IPS-NIHi7 (cell line): ENCODE results near the gene POU3F1.
A peak's percentile ranks its signal among the peaks of the same experiment; 100 is the strongest.

ENCODE experiments used
- DNase-seq: peaks from one replicate; pipeline ENCODE4 v3.0.0; 2012; ENCODE audit warnings: mixed read lengths; ENCODE audit errors: extremely low spot score

POU3F1 gene

GRCh38 chr1:38073534-38074301, 27.1 kb upstream of the POU3F1 start:
- no peak for DNase-seq

- DNase-seq: no peak
These were observed 26.3 kb upstream of the POU3F1 start for GRCh38 chr1:38072858-38073257.

- DNase-seq: peak; percentile 76
These were observed 25.0 kb upstream of the POU3F1 start for GRCh38 chr1:38071312-38072256.

GRCh38 chr1:38068980-38069340, 22.4 kb upstream of the POU3F1 start:
- no peak for DNase-seq

GRCh38 chr1:38068220-38068979, 21.8 kb upstream of the POU3F1 start:
- no peak for DNase-seq

GRCh38 chr1:38064197-38064903, 17.8 kb upstream of the POU3F1 start:
- DNase-seq: peak; percentile 54

GRCh38 chr1:38063616-38064015, 17.0 kb upstream of the POU3F1 start:
- DNase-seq: peak; percentile 54

- no peak for DNase-seq
These were observed 16.0 kb upstream of the POU3F1 start for GRCh38 chr1:38062361-38063288.

GRCh38 chr1:38061883-38062328, 15.3 kb upstream of the POU3F1 start:
- DNase-seq: no peak

- no peak for DNase-seq
These were observed 14.7 kb upstream of the POU3F1 start for GRCh38 chr1:38061290-38061689.

- no peak for DNase-seq
These were observed 13.9 kb upstream of the POU3F1 start for GRCh38 chr1:38060498-38060897.

- no peak for DNase-seq
These were observed 13.2 kb upstream of the POU3F1 start for GRCh38 chr1:38059635-38060250.

GRCh38 chr1:38055965-38056364, 9.4 kb upstream of the POU3F1 start:
- DNase-seq: no peak

GRCh38 chr1:38055398-38055797, 8.8 kb upstream of the POU3F1 start:
- no peak for DNase-seq

GRCh38 chr1:38053416-38054091, 7.0 kb upstream of the POU3F1 start:
- no peak for DNase-seq

GRCh38 chr1:38052750-38053415, 6.3 kb upstream of the POU3F1 start:
- peak; percentile 59 for DNase-seq

- DNase-seq: no peak
These were observed 4.5 kb upstream of the POU3F1 start for GRCh38 chr1:38051079-38051543.

- DNase-seq: no peak
These were observed 3.9 kb upstream of the POU3F1 start for GRCh38 chr1:38050397-38051078.
